NCI-H510A treated with DMSO at 0.1 percent for 48 hours (cell line): ENCODE data around the gene ETF1.
"Not testable (repeated sequence)": the region's sequence is repeated elsewhere in the genome, so short reads cannot be mapped to it uniquely, and the experiment has no call there.

Experiments used
- DNase-seq: peaks from one replicate; lab custom pipeline; 2025; lab: John Stamatoyannopoulos, UW

Gene ETF1

DNA sequence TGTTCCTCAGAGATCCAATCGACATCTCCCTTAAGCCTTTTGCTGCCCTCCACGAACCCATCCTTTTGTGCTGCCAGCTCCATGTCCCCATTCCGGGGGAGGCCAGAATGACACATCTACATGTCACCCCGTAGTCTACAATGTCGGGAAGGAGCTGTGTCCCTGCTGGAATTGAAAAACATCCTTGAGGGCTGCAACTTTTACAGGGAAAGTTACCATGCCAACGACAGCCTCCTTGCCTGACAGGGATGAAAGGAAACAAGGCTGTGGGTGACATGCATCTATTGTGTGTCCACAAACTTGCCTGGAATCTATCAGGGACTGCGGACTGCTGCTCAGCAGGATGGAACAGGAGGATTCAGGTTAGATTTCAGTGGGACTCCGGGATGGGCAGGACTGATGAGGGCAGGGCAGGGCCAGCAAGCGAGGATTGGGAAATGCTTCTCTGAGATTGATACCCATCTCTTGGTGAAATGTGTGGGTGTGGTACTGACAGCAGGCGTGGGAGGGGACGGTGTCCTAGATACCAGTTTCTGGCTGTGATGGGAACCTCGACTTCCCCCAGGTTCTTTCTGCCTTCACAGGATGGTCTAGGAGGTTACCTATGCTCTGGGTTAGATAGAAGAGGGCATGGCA, 52.3 kb downstream of the ETF1 start:
- no peak for DNase-seq

DNA sequence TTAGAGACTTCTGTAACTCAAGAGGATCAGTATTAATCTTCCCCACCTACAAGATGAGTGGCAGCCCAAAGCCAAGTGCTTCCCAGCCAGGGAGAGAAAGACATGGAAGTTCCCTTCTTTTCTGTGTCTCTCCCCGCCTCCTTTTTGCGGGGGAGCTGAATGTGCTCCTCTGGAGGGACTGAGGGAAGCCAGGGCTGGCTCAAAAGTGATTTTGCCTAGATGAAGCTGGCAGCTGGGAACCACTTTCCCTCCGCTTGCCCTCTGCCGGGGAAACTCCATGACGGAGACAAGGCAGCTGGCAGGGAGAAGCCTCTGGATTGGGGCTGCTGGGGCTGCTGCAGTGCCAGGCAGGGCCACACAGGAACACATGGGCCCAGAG, 53.4 kb downstream of the ETF1 start:
- DNase-seq, result no peak

GRCh38 chr5:138488481-138488945, 54.5 kb downstream of the ETF1 start:
- DNase-seq, result no peak

DNA sequence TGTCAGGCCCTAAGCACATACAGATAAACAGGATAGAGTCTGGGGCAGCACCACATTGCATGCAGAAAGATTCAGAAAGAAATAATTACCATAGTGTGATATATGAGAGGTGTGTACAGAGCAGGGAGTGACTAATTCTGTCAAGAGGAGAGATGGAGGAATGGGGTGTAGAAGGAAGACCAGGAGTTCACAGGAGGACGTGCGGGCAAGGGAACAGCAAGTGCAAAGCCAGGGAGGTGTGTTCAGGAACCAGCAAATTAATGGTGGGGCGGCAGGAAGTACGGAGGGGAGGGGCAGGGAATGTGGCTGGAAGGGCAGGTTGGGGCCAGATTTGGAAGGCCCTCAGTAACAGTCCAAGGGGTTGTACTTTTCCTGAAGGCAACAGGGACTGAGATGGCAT, 60.4 kb downstream of the ETF1 start:
- DNase-seq, result no peak

- no peak for DNase-seq
Observed at GRCh38 chr5:138476918-138477317, 66.1 kb downstream of the ETF1 start.

DNA sequence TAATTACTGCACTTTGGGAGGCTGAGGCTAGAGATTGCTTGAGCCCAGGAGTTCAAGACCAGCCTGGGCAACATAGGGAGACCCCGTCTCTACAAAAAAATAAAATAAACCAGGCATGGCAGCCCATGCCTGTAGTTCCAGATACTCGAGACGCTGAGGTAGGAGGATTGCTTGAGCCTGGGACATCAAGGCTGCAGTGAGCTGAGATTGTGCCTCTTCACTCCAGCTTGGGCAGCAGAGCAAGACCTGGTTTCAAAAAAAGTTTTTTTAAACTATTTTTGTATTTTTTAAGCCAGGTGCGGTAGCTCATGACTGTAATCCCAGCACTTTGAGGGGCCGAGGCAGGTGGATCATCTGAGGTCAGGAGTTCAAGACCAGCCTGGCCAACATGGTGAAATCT, 69.9 kb downstream of the ETF1 start:
- DNase-seq, result not testable (repeated sequence)

DNA sequence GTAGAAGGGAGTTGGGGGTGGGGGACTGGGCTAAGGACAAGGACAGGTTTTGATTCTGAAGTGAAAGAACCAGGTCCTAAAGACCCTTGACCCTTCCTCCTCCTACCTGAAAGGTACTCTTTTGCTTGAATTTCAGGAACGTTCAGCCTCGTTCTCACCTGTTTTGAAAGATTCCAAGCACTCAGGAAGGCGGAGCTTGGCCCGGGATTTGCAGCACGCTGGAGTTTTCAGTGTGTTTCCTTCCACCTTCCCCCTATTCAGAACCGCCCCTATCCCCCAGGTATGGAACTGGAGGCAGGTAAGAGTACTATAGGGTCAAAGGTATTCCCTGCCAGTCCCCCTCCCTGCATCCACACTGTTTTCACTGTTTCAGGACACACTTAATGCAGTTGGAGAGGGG, 70.7 kb downstream of the ETF1 start:
- no peak for DNase-seq

DNA sequence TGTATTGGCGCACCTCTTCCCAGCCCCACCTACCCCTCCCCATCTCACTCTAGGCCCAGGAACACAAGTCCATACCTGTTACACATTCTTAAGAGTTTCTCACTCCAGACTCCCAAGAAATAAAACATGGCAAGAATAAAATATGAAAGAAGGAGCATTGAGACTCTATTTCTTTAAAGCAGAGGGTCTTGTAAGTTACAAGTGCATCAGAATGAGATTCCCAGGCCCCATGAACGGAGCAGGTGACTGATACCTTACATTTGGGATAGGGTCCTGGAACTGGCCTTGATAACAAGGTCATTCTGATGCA, 72.0 kb downstream of the ETF1 start:
- DNase-seq, result no peak

GRCh38 chr5:138470322-138471051, 72.5 kb downstream of the ETF1 start:
- DNase-seq, result no peak

GRCh38 chr5:138469540-138470321, 73.3 kb downstream of the ETF1 start:
- no peak for DNase-seq

GRCh38 chr5:138468966-138469539, 74.0 kb downstream of the ETF1 start:
- DNase-seq, result no peak

DNA sequence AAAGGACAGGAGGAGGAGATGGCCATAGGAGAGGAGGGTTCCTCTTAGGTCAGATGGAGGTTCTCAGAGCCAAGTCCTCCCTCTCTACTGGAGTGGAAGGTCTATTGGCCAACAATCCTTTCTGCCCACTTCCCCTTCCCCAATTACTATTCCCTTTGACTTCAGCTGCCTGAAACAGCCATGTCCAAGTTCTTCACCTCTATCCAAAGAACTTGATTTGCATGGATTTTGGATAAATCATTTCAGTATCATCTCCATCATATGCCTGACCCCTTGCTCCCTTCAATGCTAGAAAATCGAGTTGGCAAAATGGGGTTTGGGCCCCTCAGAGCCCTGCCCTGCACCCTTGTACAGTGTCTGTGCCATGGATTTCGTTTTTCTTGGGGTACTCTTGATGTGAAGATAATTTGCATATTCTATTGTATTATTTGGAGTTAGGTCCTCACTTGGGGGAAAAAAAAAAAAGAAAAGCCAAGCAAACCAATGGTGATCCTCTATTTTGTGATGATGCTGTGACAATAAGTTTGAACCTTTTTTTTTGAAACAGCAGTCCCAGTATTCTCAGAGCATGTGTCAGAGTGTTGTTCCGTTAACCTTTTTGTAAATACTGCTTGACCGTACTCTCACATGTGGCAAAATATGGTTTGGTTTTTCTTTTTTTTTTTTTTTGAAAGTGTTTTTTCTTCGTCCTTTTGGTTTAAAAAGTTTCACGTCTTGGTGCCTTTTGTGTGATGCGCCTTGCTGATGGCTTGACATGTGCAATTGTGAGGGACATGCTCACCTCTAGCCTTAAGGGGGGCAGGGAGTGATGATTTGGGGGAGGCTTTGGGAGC, 74.7 kb downstream of the ETF1 start:
- no peak for DNase-seq

- no peak for DNase-seq
Observed at GRCh38 chr5:138467711-138468132, 75.3 kb downstream of the ETF1 start.

DNA sequence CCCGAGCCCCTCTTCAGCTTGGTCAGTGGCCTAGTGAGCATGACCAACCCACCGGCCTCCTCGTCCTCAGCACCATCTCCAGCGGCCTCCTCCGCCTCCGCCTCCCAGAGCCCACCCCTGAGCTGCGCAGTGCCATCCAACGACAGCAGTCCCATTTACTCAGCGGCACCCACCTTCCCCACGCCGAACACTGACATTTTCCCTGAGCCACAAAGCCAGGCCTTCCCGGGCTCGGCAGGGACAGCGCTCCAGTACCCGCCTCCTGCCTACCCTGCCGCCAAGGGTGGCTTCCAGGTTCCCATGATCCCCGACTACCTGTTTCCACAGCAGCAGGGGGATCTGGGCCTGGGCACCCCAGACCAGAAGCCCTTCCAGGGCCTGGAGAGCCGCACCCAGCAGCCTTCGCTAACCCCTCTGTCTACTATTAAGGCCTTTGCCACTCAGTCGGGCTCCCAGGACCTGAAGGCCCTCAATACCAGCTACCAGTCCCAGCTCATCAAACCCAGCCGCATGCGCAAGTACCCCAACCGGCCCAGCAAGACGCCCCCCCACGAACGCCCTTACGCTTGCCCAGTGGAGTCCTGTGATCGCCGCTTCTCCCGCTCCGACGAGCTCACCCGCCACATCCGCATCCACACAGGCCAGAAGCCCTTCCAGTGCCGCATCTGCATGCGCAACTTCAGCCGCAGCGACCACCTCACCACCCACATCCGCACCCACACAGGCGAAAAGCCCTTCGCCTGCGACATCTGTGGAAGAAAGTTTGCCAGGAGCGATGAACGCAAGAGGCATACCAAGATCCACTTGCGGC, 75.9 kb downstream of the ETF1 start:
- DNase-seq, result no peak

GRCh38 chr5:138466125-138466899, 76.7 kb downstream of the ETF1 start:
- DNase-seq, result no peak

- DNase-seq, result peak; percentile 80
Observed at GRCh38 chr5:138465261-138466124, 77.5 kb downstream of the ETF1 start, which contains the start of gene EGR1. EGR1 (plus strand) TSS chr5:138465479; CDS start chr5:138465762, 283 bp downstream.

GRCh38 chr5:138464388-138465260, 78.4 kb downstream of the ETF1 start:
- DNase-seq, result peak; percentile 84

- DNase-seq, result peak; percentile 56
Observed at GRCh38 chr5:138464008-138464387, 79.0 kb downstream of the ETF1 start.
